Gastroesophageal sphincter (tissue), 4 donors: ENCODE measurements around the gene FNTB. TPM values are rescaled to one million over a fixed set of nuclear protein-coding genes. Genes with fewer than 3 reads are reported as not detected.

Source experiments
- ATAC-seq: fragments of 150-250 bp; one replicate; pipeline ENCODE4 v1.9.1; 2016; ENCODE audit warnings: mild to moderate bottlenecking, moderate library complexity
- H3K27ac ChIP-seq, 4 donors: fragments of 200-600 bp; sonication (generic) in 3 of 4; 1 replicate in 3 of 4; 2 replicates in 1 of 4; pipeline ENCODE4 v1.5.1; 2016 to 2019
- H3K27me3 ChIP-seq: fragments of 200-600 bp; sonication (generic); one replicate; pipeline ENCODE4 v1.5.1; 2019
- H3K36me3 ChIP-seq, 2 donors: fragments of 200-600 bp; sonication (generic); one replicate each; pipeline ENCODE4 v1.5.1; 2019; ENCODE audit warnings: control low read depth in 1 of 2
- H3K4me1 ChIP-seq, 3 donors: fragments of 200-600 bp; sonication (generic); 1 replicate in 2 of 3; 2 replicates in 1 of 3; pipeline ENCODE4 v1.5.1; 2016 to 2019; ENCODE audit warnings: control low read depth in 2 of 3
- H3K4me3 ChIP-seq, 2 donors: fragments of 200-600 bp; sonication (generic); one replicate each; pipeline ENCODE4 v1.5.1; 2019; ENCODE audit warnings: mild to moderate bottlenecking in 1 of 2, moderate library complexity in 1 of 2
- H3K9me3 ChIP-seq, 3 donors: fragments of 200-600 bp; sonication (generic); one replicate each; pipeline ENCODE4 v1.5.1; 2017 to 2019; ENCODE audit warnings: control low read depth in 2 of 3
- CTCF ChIP-seq, 4 experiments: fragments of 200-600 bp in 2 of 4; fragments of 450-650 bp in 2 of 4; sonication (generic) in 1 of 4; IDR thresholded peaks; one replicate each; pipeline ENCODE4 v1.5.1; 2017 to 2019; ENCODE audit warnings: antibody characterized with exemption in 4 of 4, mild to moderate bottlenecking in 2 of 4, moderate library complexity in 2 of 4
- EP300 ChIP-seq: sonication (generic); formaldehyde crosslinking; IDR thresholded peaks from one replicate; pipeline ENCODE4 v1.6.1; 2017; ENCODE audit warnings: antibody characterized with exemption, mild to moderate bottlenecking
- POLR2A ChIP-seq, 2 donors: fragments of 450-650 bp; IDR thresholded peaks; one replicate each; pipeline ENCODE4 v1.6.1; 2017; ENCODE audit warnings: antibody characterized with exemption in 2 of 2, mild to moderate bottlenecking in 2 of 2, moderate library complexity in 1 of 2
- POLR2AphosphoS5 ChIP-seq: sonication (generic); formaldehyde crosslinking; IDR thresholded peaks from one replicate; pipeline ENCODE4 v1.6.1; 2017; ENCODE audit warnings: antibody characterized with exemption
- WGBS, 2 donors: methylation state at CpG; one replicate each; pipeline ENCODE4 v1.1.5; 2018; ENCODE audit warnings: low coverage in 1 of 2; 5-methylcytosine and 5-hydroxymethylcytosine counted together
- total RNA-seq, 4 donors: library from RNA; depleted of rRNA; stranded (reverse); fragments of >200 nt; gene quantifications; one replicate each; pipeline ENCODE4 v1.1.0, GENCODE V29; 2016

The FNTB gene
- total RNA-seq, 4 donors from 2014 or later = 12.5 to 22.7 (median 17.2) TPM

- Histone ChIP-seq H3K9me3 (no peaks in the 10 kb centered on the region), H3K4me1 (no peaks in the 10 kb centered on the region), H3K27ac (no peak overlapping the region), H3K27me3 (no peaks in the 10 kb centered on the region), H3K4me3 (no peak overlapping the region), H3K36me3 (peaks cover 0 to 66% of the 10 kb centered on the region in 2 donors)
- no peak for TF ChIP-seq POLR2A (IDR thresholded peaks at IDR 0.05)
- no peak for TF ChIP-seq POLR2AphosphoS5
- TF ChIP-seq CTCF (IDR thresholded peaks at IDR 0.05) = no peak
- no peak for TF ChIP-seq EP300
- ATAC-seq = no peak
Observed at GRCh38 chr14:65057695-65058094, 71.0 kb downstream of the FNTB start.

- ATAC-seq = no peak
- no peak for TF ChIP-seq POLR2AphosphoS5
- TF ChIP-seq CTCF (IDR thresholded peaks at IDR 0.05) = no peak
- no peak for TF ChIP-seq POLR2A (IDR thresholded peaks at IDR 0.05)
- TF ChIP-seq EP300 = no peak
- peaks cover 0 to 65% of the 10 kb centered on the region in 2 donors for H3K36me3 ChIP-seq
- no peak overlapping the region for H3K4me3 ChIP-seq
- H3K4me1 ChIP-seq = no peaks in the 10 kb centered on the region
- H3K9me3 ChIP-seq = no peaks in the 10 kb centered on the region
- H3K27ac ChIP-seq = no peak overlapping the region
- no peaks in the 10 kb centered on the region for H3K27me3 ChIP-seq
- 80% methylated on average over 13 of the region's 16 CpGs; no CpG with 5 or more reads in 1 of the 2 donors for WGBS, 2 donors
Observed at GRCh38 chr14:65062096-65063075, 75.7 kb downstream of the FNTB start.

- no peak overlapping the region for H3K4me3 ChIP-seq
- peaks cover 0 to 80% of the 10 kb centered on the region in 2 donors for H3K36me3 ChIP-seq
- H3K27me3 ChIP-seq = no peaks in the 10 kb centered on the region
- no peak for ATAC-seq
- WGBS, 2 donors = 83 to 100% methylated on average over 1 of the region's 7 CpGs
- TF ChIP-seq CTCF (IDR thresholded peaks at IDR 0.05) (no peak), EP300 (no peak), POLR2A (IDR thresholded peaks at IDR 0.05) (no peak), POLR2AphosphoS5 (no peak)
- H3K9me3 ChIP-seq = no peaks in the 10 kb centered on the region
- peaks cover 0 to 10% (median 0%) of the 10 kb centered on the region in 3 donors for H3K4me1 ChIP-seq
- H3K27ac ChIP-seq = no peak overlapping the region
Observed at GRCh38 chr14:65065719-65066118, 79.0 kb downstream of the FNTB start.

GRCh38 chr14:65069874-65070413 lies 83.2 kb downstream of the FNTB start:
- ATAC-seq = no peak
- WGBS, 2 donors = 92% methylated on average over 4 of the region's 5 CpGs; no CpG with 5 or more reads in 1 of the 2 donors
- TF ChIP-seq POLR2AphosphoS5 (no peak), POLR2A (IDR thresholded peaks at IDR 0.05) (no peak), EP300 (no peak), CTCF (IDR thresholded peaks at IDR 0.05) (no peak)
- H3K9me3 ChIP-seq = no peaks in the 10 kb centered on the region
- no peaks in the 10 kb centered on the region for H3K27me3 ChIP-seq
- no peak overlapping the region for H3K4me3 ChIP-seq
- H3K27ac ChIP-seq = no peak overlapping the region
- H3K4me1 ChIP-seq = peaks cover 0 to 42% (median 0%) of the 10 kb centered on the region in 3 donors
- H3K36me3 ChIP-seq = peaks cover 0 to 56% of the 10 kb centered on the region in 2 donors
